Measurements from ENCODE around the gene LRCH3. TPM values are rescaled to one million over a fixed set of nuclear protein-coding genes. Genes with fewer than 3 reads are reported as not detected.

Gene LRCH3
- total RNA-seq, 1 experiment from 2014 or later, result 56.4 TPM

GRCh38 chr3:197800379-197800778 lies 9.3 kb downstream of the LRCH3 start:
- Mint-ChIP-seq H3K4me3 (no peak overlapping the region), H3K27ac (no peak overlapping the region), H3K4me1 (peaks cover 6 to 17% of the 10 kb centered on the region in 2 experiments; a peak in 3 of 4 replicates), H3K27me3 (ENCODE audit: low read depth) (no peaks in the 10 kb centered on the region; the same call in 1 of the 2 replicates), H3K9me3 (no peaks in the 10 kb centered on the region), H3K36me3 (ENCODE audit: insufficient read depth in 1 of 3, low read depth in 3 of 3) (peaks cover 0 to 4% (median 4%) of the 10 kb centered on the region in 3 experiments; a peak in 3 of 7 replicates)
- Histone ChIP-seq H3K4ac (ENCODE audit: low read depth, low read length) (no peak overlapping the region), H3K9me3 (ENCODE audit: control insufficient read depth, low read depth, low read length) (no peaks in the 10 kb centered on the region), H4K8ac (replicated peaks; ENCODE audit: insufficient read length, low read depth, low read length) (no peak overlapping the region), H2BK20ac (ENCODE audit: low read depth, low read length, poor library complexity, severe bottlenecking) (no peak overlapping the region), H3K4me2 (ENCODE audit: insufficient read depth, insufficient read length, low read length) (no peak overlapping the region), H3T11ph (ENCODE audit: low read length) (no peak overlapping the region), H4K91ac (ENCODE audit: insufficient read length, low read depth, low read length) (no peak overlapping the region), H2BK5ac (ENCODE audit: insufficient read length, low read length) (no peak overlapping the region), H3K4me1 (ENCODE audit: insufficient read depth, low read length) (no peaks in the 10 kb centered on the region; the same call in 1 of the 2 replicates), H3K27me3 (ENCODE audit: insufficient read depth, low read length) (no peaks in the 10 kb centered on the region), H2BK12ac (ENCODE audit: insufficient read length, low read depth, low read length) (no peak overlapping the region), H3K18ac (ENCODE audit: insufficient read length, low read depth, low read length) (no peak overlapping the region), H3K14ac (ENCODE audit: insufficient read depth, low read length) (no peak overlapping the region), H2AK5ac (ENCODE audit: insufficient read length, low read length) (no peak overlapping the region), H4K20me1 (ENCODE audit: control insufficient read depth, insufficient read depth, insufficient read length) (no peaks in the 10 kb centered on the region), H3K9ac (ENCODE audit: extremely low read depth, insufficient read length, low read length) (no peak overlapping the region), H3K79me2 (ENCODE audit: insufficient read depth, low read length) (peaks cover 26% of the 10 kb centered on the region; the same call in 1 of the 2 replicates), H2BK15ac (ENCODE audit: low read depth, low read length) (no peak overlapping the region), H3K79me1 (ENCODE audit: insufficient read depth, low read depth, low read length, poor library complexity, severe bottlenecking) (peaks cover 19% of the 10 kb centered on the region), H3K23ac (ENCODE audit: insufficient read length, low read depth, low read length) (no peak overlapping the region), H3K23me2 (ENCODE audit: insufficient read length, low read depth, low read length, poor library complexity, severe bottlenecking) (no peaks in the 10 kb centered on the region), H2AFZ (ENCODE audit: low read length) (no peak overlapping the region), H4K5ac (ENCODE audit: insufficient read length, low read depth, low read length) (no peak overlapping the region), H2BK120ac (ENCODE audit: low read depth, low read length, poor library complexity, severe bottlenecking) (no peak overlapping the region), H3K27ac (ENCODE audit: insufficient read length, low read depth, low read length) (no peak overlapping the region), H3K56ac (ENCODE audit: insufficient read length, low read depth, low read length) (no peak overlapping the region)
- DNase-seq, result no peak
- no peak for TF ChIP-seq CTCF (conservative IDR thresholded peaks at IDR 0.05)
- WGBS (ENCODE audit: extremely low coverage, insufficient read length, low lambda C conversion rate), result no CpG with 5 or more reads among the region's 3 CpGs
